HepG2 (cell line): ENCODE results near the gene THADA. TPM values are rescaled to one million over a fixed set of nuclear protein-coding genes. Genes with fewer than 3 reads are reported as not detected.

Source experiments
- ATAC-seq: fragments of 200-7000 bp; cut with Tn5 transposase; 3 replicates; pipeline ENCODE4 v1.9.1; 2020; ENCODE audit warnings: mild to moderate bottlenecking, moderate library complexity
- BruUV-seq: library from RNA; stranded (reverse); fragments of 400-500 nt; replicated peaks from 2 replicates; lab custom pipeline; 2021; lab: Mats Ljungman, UMichigan
- CTCF ChIA-PET: fragments of 300-600 bp; formaldehyde crosslinking; extraction: SDS; loops from one replicate; lab custom pipeline; 2021; ENCODE audit warnings: low total read pairs, inconsistent platforms, low intra/inter-chr PET ratio; lab: Yijun Ruan, JAX
- POLR2A ChIA-PET: fragments of 350-600 bp; sonication (Branson Sonifier 250); formaldehyde crosslinking; loops from one replicate; lab custom pipeline; 2020; ENCODE audit warnings: antibody characterized with exemption, inconsistent platforms; lab: Yijun Ruan, JAX
- DNase-seq: peaks from one replicate; pipeline ENCODE4 v3.0.0-alpha.2; 2015; ENCODE audit warnings: low spot score
- FAIRE-seq: peaks from 3 replicates; lab custom pipeline; 2011; peaks lifted over from hg19 to GRCh38; lab: Jason Lieb, UNC
- H2AFZ ChIP-seq: one replicate; pipeline ENCODE4 v1.6.1; 2011; ENCODE audit warnings: low read length, inconsistent platforms
- H3K27ac ChIP-seq: fragments of 300-600 bp; 3 replicates; pipeline ENCODE4 v1.8.0; 2011; ENCODE audit warnings: mixed run types, mild to moderate bottlenecking, mixed read lengths, low read length, inconsistent platforms; ENCODE audit not compliant: insufficient read depth; ENCODE audit errors: extremely low read length
- H3K27me3 ChIP-seq, 2 experiments: fragments of 200-600 bp in 1 of 2; 2 replicates in 1 of 2; 3 replicates in 1 of 2; pipeline versions ENCODE4 v1.6.0 to v1.8.0; 2011; ENCODE audit warnings: low read length in 2 of 2, mild to moderate bottlenecking in 2 of 2, moderate library complexity in 2 of 2, inconsistent platforms in 1 of 2; ENCODE audit not compliant: insufficient read depth in 2 of 2, control insufficient read depth in 1 of 2
- H3K36me3 ChIP-seq, 2 experiments: fragments of 200-600 bp in 1 of 2; replicated peaks in 1 of 2; 2 replicates in 1 of 2; 3 replicates in 1 of 2; pipeline versions ENCODE4 v1.5.1 to v1.8.0; 2011; ENCODE audit warnings: low read length in 2 of 2, inconsistent platforms in 1 of 2; ENCODE audit not compliant: insufficient read depth in 2 of 2, control insufficient read depth in 1 of 2
- H3K4me1 ChIP-seq: 2 replicates; pipeline ENCODE4 v1.5.1; 2012; ENCODE audit warnings: low read length, inconsistent platforms; ENCODE audit not compliant: insufficient read depth
- H3K4me2 ChIP-seq: 2 replicates; pipeline ENCODE4 v1.6.0; 2011; ENCODE audit warnings: low read depth, low read length, inconsistent platforms
- H3K4me3 ChIP-seq, 3 experiments: fragments of 200-600 bp in 1 of 3; sonication (generic), shearing (Covaris generic) in 1 of 3; replicated peaks in 1 of 3; 2 replicates each; pipeline ENCODE4 v1.5.1; 2011 to 2016; ENCODE audit warnings: low read length in 3 of 3, inconsistent platforms in 2 of 3, low read depth in 2 of 3, mild to moderate bottlenecking in 2 of 3, control low read depth in 1 of 3, mixed read lengths in 1 of 3; ENCODE audit not compliant: insufficient read depth in 1 of 3
- H3K79me2 ChIP-seq: one replicate; pipeline ENCODE4 v1.6.1; 2011; ENCODE audit warnings: low read length, inconsistent platforms; ENCODE audit not compliant: insufficient read depth
- H3K9ac ChIP-seq: 2 replicates; pipeline ENCODE4 v1.6.0; 2011; ENCODE audit warnings: mild to moderate bottlenecking, low read depth, low read length, inconsistent platforms; ENCODE audit not compliant: insufficient read depth
- H3K9me3 ChIP-seq: 2 replicates; pipeline ENCODE4 v1.5.1; 2012; ENCODE audit warnings: mild to moderate bottlenecking, low read length
- H4K20me1 ChIP-seq: 2 replicates; pipeline ENCODE4 v1.6.0; 2011; ENCODE audit warnings: inconsistent platforms, mild to moderate bottlenecking, low read length, moderate library complexity; ENCODE audit not compliant: insufficient read depth
- ARID3A ChIP-seq: IDR thresholded peaks from 2 replicates; pipeline ENCODE4 v1.6.1; 2012; ENCODE audit warnings: low read depth, low read length, improper control_type of control experiment
- ARID4A ChIP-seq: sonication (generic); formaldehyde crosslinking; IDR thresholded peaks from 2 replicates; pipeline ENCODE4 v1.5.0; 2020; ENCODE audit warnings: mild to moderate bottlenecking, missing genetic modification reagents, borderline replicate concordance
- ATF7 ChIP-seq, 2 experiments: fragments of 450-650 bp in 1 of 2; sonication (generic) in 1 of 2; formaldehyde crosslinking in 1 of 2; IDR thresholded peaks; 2 replicates each; pipeline versions ENCODE4 v1.4.0 to v1.6.1; 2016 to 2020; ENCODE audit warnings: antibody characterized with exemption in 1 of 2, mild to moderate bottlenecking in 1 of 2, missing genetic modification reagents in 1 of 2
- DRAP1 ChIP-seq: IDR thresholded peaks from 2 replicates; pipeline ENCODE4 v1.6.1; 2016; ENCODE audit warnings: missing genetic modification reagents, missing compliant biosample characterization
- NR1H2 ChIP-seq: sonication (generic); formaldehyde crosslinking; IDR thresholded peaks from 2 replicates; pipeline ENCODE4 v1.8.1; 2022; ENCODE audit warnings: low read depth, missing genetic modification reagents, borderline replicate concordance
- SPEN ChIP-seq: sonication (generic); formaldehyde crosslinking; IDR thresholded peaks from 2 replicates; pipeline ENCODE4 v1.5.1; 2020; ENCODE audit warnings: low read depth, mild to moderate bottlenecking, missing genetic modification reagents
- ZBTB8A ChIP-seq: sonication (generic); formaldehyde crosslinking; IDR thresholded peaks from 2 replicates; pipeline ENCODE4 v1.4.0; 2020; ENCODE audit warnings: mild to moderate bottlenecking, low read depth, missing genetic modification reagents, borderline replicate concordance
- ZNF276 ChIP-seq: sonication (generic); formaldehyde crosslinking; IDR thresholded peaks from 2 replicates; pipeline ENCODE4 v1.4.0; 2020; ENCODE audit warnings: mild to moderate bottlenecking, low read depth, missing genetic modification reagents
- ZNF605 ChIP-seq: sonication (generic); formaldehyde crosslinking; IDR thresholded peaks from 2 replicates; pipeline ENCODE4 v1.8.0; 2022; ENCODE audit warnings: mild to moderate bottlenecking, missing genetic modification reagents
- WGBS: methylation state at CpG from one replicate; pipeline ENCODE4 v1.1.6; 2017; ENCODE audit warnings: low lambda C conversion rate; 5-methylcytosine and 5-hydroxymethylcytosine counted together
- in situ Hi-C: cut with HindIII; loops from 2 replicates; pipeline ENCODE4 v1.10.0; 2017; ENCODE audit warnings: low pct_unique_long_range_greater_than_20kb; ENCODE audit not compliant: extremely low pct_ligation_motif_present
- intact Hi-C: fragments of 100-400 bp; cut with micrococcal nuclease; formaldehyde crosslinking; loops from one replicate; pipeline ENCODE4 v1.10.0; 2022; ENCODE audit not compliant: unreplicated experiment
- polyA plus RNA-seq, 8 experiments: library from polyadenylated mRNA; depleted of rRNA in 3 of 8; stranded (reverse) in 7 of 8; unstranded in 1 of 8; fragments of >200 nt; fragmentation: Illumina TruSeq in 4 of 8; extraction: Trizol in 4 of 8; gene quantifications; 2 replicates each; pipeline versions ENCODE4 v1.2.1 to v1.2.3, GENCODE V29; 2011 to 2016; ENCODE audit warnings: low read depth in 4 of 8, missing spikeins in 1 of 8, mixed read lengths in 1 of 8; ENCODE audit not compliant: insufficient read depth in 1 of 8
- total RNA-seq, 5 experiments: library from RNA; depleted of rRNA; stranded (reverse); fragments of >200 nt; fragmentation: Illumina TruSeq; extraction: Trizol; gene quantifications; 2 replicates each; pipeline ENCODE4 v1.2.3, GENCODE V29; 2016; ENCODE audit warnings: low read depth in 1 of 5

Gene THADA
- total and polyA plus RNA-seq, 2 of the 13 experiments (the other 11 are each of a cell fraction or from before 2014, with no cell fraction given), result 12.7 to 21.7 TPM

GRCh38 chr2:43467891-43468290 is 127.9 kb downstream of the THADA start:
- no peak overlapping the region for H3K4me3 ChIP-seq
- H2AFZ ChIP-seq, result no peak overlapping the region
- ATAC-seq (no peak), DNase-seq (no peak), FAIRE-seq (no peak)
- POLR2A ChIA-PET, result interaction anchor here (1.6 kb wide), 1 partner anchor 241 kb away, joined by 3 read pairs; the partner anchor contains the start of gene ZFP36L2
- no peaks in the 10 kb centered on the region for H4K20me1 ChIP-seq
- H3K9ac ChIP-seq, result no peak overlapping the region
- BruUV-seq, result no TSS peak
- in situ Hi-C loops, result no loop called here
- TF ChIP-seq ZNF605 (CRISPR knock-in tag) (no peak), ARID4A (CRISPR knock-in tag) (no peak), ZBTB8A (CRISPR knock-in tag) (no peak)
- no peaks in the 10 kb centered on the region for H3K27me3 ChIP-seq
- intact Hi-C loops, result no loop called here
- CTCF ChIA-PET, result no interaction called here
- H3K4me2 ChIP-seq, result no peak overlapping the region
- no peaks in the 10 kb centered on the region for H3K36me3 ChIP-seq
- H3K4me1 ChIP-seq, result peaks cover 51% of the 10 kb centered on the region
- H3K27ac ChIP-seq, result no peak overlapping the region
- no peaks in the 10 kb centered on the region for H3K9me3 ChIP-seq
- no peaks in the 10 kb centered on the region for H3K79me2 ChIP-seq
- WGBS, result 98% methylated on average over 3 of the region's 3 CpGs

- H3K79me2 ChIP-seq, result no peaks in the 10 kb centered on the region
- no peaks in the 10 kb centered on the region for H3K36me3 ChIP-seq
- no peak for ATAC-seq
- POLR2A ChIA-PET, result no interaction called here
- no peak overlapping the region for H3K4me3 ChIP-seq
- in situ Hi-C loops (no loop called here), intact Hi-C loops (no loop called here)
- peaks cover 77% of the 10 kb centered on the region for H3K4me1 ChIP-seq
- H4K20me1 ChIP-seq, result no peaks in the 10 kb centered on the region
- H3K9ac ChIP-seq, result no peak overlapping the region
- 97% methylated on average over 2 of the region's 2 CpGs for WGBS
- H2AFZ ChIP-seq, result no peak overlapping the region
- H3K4me2 ChIP-seq, result no peak overlapping the region
- no peaks in the 10 kb centered on the region for H3K27me3 ChIP-seq
- FAIRE-seq, result no peak
- BruUV-seq, result no TSS peak
- no peak for DNase-seq
- CTCF ChIA-PET, result no interaction called here
- H3K27ac ChIP-seq, result no peak overlapping the region
- H3K9me3 ChIP-seq, result no peaks in the 10 kb centered on the region
- TF ChIP-seq ATF7 (IDR thresholded peaks at IDR 0.05) (no peak), ATF7 (CRISPR knock-in tag; IDR thresholded peaks at IDR 0.05) (no peak), DRAP1 (CRISPR knock-in tag) (no peak), NR1H2 (CRISPR knock-in tag) (no peak), ZNF276 (CRISPR knock-in tag) (no peak), SPEN (no peak), ARID3A (no peak)
Observed at GRCh38 chr2:43465234-43465633, 130.6 kb downstream of the THADA start.
